Hepatic stellate cell (primary cell): ENCODE results near the gene NRXN3.

Experiments
- DNase-seq: peaks from one replicate; pipeline ENCODE4 v3.0.0; 2011; ENCODE audit warnings: low spot score

The NRXN3 gene

GRCh38 chr14:79822034-79822433, 1651.9 kb downstream of the NRXN3 start:
- DNase-seq: no peak

DNA sequence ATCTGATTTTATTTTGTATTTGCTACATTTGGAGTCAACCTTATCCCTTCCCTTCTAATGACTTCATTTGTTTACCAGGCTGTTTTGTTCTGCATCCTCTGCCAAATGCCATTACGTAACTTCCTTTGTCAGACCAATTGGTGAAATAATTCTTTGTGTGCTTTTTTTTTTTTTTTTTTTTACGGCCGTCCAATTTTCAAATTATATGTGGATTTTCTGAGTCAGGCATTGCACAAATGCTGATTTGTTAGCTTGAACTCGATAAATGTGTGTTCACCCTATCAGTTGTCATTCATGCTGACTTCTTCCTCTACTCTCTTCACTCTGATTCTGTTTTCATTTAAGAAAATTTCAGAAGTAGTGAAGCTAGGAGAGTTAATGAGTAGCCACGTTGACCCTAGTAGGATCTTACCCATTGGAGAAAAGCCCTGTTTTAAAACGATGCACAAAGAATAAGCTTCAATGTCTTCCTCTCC, 1654.9 kb downstream of the NRXN3 start:
- no peak for DNase-seq

DNA sequence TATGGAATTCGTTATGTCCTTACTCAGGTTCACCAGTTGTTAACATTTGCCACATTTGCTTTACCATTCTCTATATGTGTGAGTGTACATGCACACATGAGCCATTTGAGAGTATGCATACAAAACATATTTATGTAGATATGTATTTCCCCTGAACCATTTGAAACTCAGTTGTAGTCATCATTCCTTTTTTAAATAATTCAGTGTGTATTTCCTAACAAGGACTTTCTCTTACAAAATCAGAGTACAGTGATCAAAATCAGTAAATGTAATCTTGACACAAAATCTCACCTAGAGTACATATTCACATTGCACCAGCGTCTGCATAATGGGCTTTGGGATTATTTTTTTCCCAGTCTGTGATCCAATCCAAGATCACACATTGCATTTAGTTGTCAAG, 1656.2 kb downstream of the NRXN3 start:
- no peak for DNase-seq

DNA sequence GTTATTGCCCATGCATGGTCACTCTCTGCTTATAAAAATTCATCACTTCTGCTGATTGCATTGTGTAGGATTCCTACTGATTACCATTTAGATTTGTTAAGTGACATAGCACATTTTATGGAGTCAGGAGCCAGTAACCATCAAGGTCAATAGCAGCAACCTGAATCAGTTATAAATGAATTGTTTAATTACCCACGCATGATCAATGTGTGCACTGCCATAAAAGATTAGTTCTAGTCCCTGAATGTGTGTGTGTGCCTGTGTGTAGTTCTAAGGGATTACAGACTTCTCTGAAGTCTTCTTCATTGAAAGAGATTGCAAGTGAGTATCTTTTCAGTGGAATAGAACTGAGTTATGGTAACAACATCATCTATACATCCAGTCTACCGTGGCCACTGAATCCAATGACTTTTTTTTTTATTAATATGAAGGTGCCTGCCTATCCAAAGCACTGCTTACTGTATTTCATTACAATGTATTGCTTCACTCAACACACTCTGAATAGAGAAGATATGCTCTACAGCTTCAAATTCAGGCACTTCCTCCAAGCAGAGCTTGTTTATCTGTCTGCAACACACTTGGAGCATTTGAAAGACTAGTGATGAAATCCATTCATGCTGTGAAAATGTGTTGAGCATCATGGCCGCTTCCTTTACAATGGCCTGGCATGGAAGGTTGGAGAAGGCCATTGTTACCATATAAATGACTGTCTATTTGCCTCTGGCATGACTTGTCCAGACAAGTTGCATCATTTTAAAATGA, 1659.4 kb downstream of the NRXN3 start:
- DNase-seq: no peak

DNA sequence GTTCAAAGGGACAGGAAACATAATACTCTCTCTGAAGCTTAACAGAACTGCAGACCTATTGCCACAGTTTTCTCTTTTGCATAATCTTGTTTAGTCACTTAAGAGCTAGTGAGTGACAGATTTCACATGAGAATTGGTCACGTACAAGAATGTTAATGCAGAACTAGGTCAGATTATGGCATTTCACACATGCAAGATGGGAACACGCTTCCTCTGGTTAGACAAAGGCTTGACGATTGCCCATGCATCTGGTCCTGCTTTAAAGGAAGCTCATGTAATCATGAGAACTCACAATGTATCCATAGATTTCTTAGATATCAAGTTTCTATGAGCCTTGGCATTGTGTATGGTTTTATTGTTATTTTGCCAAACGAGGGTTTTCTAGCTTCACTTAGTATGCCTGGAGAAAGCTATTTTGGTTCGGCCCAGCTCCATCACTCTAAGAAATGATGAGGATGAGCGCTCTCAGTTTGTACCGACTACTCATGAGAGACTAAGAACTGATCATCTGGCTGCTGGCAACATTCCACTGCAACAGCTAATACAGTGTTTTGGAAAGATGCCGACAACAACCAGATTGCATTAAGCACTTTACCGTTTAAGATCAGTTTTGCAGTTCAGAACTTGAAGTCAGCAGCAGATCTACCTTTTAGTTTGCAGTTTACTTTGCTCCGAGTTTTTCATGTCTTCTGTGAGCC, 1661.2 kb downstream of the NRXN3 start:
- no peak for DNase-seq

DNA sequence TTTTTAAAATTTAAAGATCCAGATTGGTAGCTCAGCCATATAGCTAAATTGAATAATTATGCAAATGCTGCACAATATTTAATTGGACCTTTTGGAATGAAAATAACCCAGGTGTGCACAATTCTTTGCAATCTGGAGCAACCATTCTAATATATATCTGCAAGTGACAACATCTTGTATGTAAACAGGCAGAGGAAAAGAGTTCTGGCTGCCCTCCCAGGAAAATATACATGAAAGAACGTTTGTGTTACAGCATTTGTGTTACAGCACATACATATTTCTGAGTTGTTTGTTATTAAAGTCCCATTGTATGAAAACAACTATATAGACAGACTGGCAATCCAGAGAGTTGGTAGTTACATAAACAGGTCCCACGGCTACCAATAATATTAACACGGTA, 1663.6 kb downstream of the NRXN3 start:
- DNase-seq: no peak

DNA sequence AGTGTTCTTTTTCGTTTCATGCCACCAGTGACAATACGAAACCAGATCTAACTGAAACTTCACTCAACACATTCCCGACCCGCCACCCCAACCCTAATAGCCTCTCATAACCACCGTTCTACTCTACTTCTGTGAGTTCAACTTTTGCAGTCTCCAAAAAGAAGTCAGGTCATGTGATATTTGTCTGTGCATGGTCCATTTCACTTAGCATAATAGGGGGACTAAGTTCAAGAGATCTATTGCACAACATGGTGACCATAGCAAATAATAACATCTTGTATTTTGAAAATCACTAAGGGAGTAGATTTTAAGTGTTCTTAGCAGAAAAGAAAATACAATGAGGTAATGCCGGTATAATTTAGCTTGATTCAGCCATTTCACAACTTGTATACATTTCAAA, 1664.7 kb downstream of the NRXN3 start:
- DNase-seq: no peak

- DNase-seq: no peak
Observed at GRCh38 chr14:79836577-79836976, 1666.4 kb downstream of the NRXN3 start.

GRCh38 chr14:79837699-79838098, 1667.5 kb downstream of the NRXN3 start:
- no peak for DNase-seq

DNA sequence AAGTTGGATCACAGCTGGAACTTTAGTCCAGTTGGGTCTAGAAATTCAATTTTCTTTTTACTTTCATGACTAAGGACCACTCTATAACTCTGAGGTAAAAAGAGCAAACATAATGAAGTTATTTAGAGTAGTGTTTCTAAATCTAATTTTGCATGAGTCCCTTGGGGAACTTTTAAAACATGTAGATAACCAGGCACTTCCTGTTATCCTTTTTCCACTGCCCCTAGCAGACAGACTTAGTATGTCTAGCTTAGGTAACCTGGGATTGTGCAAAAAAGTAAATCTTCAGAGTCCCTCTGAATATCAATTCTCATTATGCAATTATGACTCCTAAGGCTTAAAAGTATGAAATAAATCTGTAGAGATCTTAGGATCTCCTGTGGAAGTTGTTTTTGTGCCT, 1669.9 kb downstream of the NRXN3 start:
- DNase-seq: no peak

DNA sequence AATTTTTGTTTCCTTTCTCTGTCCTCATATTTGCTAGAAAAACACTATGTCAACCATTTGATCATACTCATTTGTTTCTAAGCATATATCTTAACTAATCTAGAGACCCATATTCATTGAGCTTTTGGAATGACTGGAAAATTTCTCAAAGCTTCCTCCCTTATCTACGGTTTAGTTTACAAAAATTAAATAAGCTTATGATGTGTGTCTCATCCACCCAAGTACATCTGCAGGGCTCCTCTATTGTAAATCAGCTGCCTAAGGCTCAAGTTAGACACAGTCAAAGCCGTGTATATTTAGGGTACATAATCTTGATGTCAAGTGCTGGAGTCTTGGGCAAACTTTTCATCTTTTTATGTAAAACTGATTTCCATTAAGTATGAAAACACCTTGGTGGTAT, 1670.7 kb downstream of the NRXN3 start:
- DNase-seq: no peak

DNA sequence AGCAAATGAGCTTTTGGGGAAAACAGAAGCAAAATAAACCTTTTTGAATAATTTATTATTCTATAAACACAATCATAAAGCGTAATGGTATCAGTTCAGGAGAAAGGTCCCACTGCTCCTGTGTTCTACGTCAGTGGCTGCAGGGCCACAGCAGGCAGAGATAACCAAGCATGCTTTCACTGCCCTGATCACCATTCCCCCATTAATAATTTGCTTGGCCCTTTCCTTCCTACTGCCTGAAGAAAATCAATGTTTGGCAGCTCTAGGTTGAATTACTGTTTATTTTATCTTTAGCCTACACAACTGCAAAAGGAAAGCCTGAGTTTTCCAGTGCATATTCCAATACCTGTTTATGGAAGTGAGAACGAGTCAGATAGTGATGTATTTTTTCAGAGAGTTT, 1671.3 kb downstream of the NRXN3 start:
- no peak for DNase-seq

DNA sequence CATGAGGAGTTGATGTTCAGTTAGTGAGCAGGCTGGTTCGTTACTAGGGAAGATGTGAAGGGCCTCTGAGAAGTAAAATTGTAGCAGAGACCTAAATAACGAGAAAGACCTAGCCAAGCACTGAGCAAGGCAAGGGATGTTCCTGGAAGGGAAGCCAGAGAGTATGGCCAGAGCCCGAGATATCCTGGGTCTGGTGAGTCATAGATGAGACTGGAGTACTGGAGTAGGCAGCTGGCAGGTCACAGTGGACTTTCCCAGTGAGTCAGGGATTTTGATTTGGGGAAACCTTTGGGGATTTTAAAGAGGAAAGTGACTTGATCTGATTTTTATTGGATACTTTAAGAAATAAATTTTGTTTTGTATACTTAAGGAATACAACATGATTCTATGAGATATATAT, 1672.1 kb downstream of the NRXN3 start:
- peak; percentile 70 for DNase-seq

DNA sequence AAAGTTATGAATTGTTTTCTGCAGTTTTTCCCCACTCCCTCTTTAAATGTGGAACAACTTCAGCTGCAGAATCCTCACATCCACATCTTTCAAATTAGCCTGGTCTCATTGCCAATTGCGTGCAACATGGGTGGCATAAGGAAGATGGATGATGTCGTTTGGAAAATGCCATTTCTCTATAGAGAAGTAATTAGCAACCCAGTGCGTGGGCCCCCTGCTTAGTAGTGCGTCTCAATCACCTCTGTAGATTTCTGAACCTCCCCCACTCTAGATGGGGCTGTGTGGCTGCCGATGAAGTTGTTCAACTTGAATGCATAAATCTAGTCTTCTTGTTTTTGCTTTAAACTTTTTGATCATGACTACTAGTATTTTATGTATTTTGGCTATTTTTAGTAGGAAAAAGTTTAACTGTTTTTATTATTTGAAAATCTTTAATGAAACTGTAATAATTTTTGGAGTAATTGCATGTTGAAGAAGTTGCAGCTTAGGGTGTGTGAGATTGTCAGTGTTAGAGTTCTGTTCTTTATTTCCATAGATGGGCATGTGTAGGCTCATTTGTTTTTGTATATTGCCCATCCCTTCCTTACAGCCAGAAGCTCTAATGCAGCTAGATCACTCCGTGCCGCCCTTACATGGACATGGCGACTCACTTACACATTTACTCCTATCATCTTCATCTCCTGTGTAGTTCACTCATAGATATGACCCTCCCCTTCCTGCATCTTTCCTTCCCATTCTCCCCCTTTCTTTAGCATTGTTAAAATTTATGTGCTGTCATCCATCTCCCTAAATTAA, 1683.0 kb downstream of the NRXN3 start:
- no peak for DNase-seq

- no peak for DNase-seq
Observed at GRCh38 chr14:79855789-79856188, 1685.6 kb downstream of the NRXN3 start.

GRCh38 chr14:79856381-79856780, 1686.2 kb downstream of the NRXN3 start:
- DNase-seq: peak; percentile 14

GRCh38 chr14:79861111-79861510, 1690.9 kb downstream of the NRXN3 start:
- no peak for DNase-seq

DNA sequence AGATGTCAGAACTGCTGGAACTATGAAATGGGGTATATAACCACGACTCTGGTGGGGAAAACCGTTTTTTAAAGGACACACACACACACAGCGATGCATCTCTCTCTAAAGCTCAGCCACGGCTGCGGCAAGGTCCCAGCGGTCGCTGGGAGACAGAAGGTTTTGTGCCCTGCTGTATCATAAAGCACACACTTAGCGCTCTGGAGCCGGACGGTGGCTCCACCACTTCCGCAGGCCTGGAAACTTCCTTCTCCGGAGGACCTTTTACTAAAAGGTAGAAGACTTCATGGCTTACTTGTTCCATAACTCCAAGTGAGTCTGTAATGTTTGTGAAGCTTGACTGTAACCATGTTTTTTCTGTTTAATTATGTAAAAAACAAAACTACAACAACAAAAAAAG, 1691.9 kb downstream of the NRXN3 start:
- no peak for DNase-seq

GRCh38 chr14:79871136-79871535, 1701.0 kb downstream of the NRXN3 start:
- DNase-seq: no peak

GRCh38 chr14:79878229-79878628, 1708.1 kb downstream of the NRXN3 start:
- no peak for DNase-seq

DNA sequence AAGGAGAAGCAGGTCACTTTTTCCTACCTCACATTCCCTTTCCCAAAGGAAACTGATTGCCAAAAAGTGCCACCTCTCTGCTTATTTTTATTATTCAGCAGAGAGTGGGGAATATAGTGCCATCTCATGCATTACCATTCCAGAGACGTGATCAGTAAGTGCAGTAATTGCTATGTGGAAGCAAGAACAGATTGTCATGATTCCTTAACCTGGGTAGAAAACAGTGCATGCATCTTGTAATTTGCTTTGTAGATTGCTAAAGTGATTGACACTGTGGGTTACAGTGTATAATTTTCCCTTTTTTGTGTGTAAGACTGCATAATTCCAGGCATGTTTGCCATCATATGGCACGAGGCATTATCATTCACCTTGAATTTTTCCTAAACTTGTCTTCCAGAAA, 1708.6 kb downstream of the NRXN3 start:
- DNase-seq: no peak

GRCh38 chr14:79881299-79881698, 1711.1 kb downstream of the NRXN3 start:
- DNase-seq: no peak

- DNase-seq: no peak
Observed at GRCh38 chr14:79890527-79890926, 1720.4 kb downstream of the NRXN3 start.
